Measurements from ENCODE around the gene PDZRN3.

Gene PDZRN3

DNA sequence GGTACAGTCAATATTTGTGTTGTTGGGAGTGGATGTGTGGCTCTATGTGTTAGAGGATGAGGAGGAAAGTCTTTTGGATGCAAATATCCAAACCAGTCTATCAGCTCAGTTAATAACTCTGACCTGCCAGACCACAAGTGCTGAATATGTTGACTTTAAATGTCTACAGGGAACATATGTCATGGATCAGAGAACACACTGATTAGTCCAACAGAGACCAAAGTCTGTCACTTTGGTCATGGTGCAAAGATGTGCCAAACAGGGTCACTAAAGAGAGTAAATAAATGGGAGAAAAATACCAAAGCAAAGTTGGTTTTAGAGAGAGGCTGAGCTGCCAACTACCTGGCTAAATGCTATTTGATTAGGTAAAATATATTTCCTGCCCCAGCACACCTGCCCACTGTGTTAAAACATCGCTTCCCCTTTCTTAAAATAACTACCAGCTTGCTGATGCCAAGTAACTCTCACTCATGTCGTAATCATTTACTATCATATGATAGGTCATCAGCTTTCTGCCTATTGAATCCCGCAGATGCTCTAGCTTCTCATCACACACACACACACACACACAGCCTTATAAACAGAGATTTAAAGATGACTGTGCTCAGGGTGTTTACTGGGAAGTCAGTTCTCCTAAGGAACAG lies 173.3 kb downstream of the PDZRN3 start:
- no peak for DNase-seq (ENCODE audit: low spot score)

DNA sequence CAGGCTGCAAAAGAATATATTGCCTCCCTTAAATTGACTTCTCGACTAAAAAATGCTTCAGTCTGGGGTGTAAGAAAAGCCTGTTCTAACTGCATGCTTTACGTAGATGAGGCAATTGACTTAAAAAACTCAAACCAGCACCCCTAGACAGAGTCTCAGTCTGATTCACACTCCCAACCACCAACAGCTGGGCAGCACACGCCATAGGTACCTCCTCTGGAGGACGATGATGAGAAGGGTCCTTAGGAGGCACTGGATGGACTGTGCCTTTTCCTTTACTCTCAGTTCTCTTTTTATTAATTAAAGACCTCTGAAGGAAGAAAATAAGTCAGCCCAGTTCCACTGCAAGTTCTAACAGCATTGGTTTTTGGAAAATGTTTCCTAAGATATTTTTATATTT lies 175.0 kb downstream of the PDZRN3 start:
- no peak for DNase-seq (ENCODE audit: low spot score)

DNA sequence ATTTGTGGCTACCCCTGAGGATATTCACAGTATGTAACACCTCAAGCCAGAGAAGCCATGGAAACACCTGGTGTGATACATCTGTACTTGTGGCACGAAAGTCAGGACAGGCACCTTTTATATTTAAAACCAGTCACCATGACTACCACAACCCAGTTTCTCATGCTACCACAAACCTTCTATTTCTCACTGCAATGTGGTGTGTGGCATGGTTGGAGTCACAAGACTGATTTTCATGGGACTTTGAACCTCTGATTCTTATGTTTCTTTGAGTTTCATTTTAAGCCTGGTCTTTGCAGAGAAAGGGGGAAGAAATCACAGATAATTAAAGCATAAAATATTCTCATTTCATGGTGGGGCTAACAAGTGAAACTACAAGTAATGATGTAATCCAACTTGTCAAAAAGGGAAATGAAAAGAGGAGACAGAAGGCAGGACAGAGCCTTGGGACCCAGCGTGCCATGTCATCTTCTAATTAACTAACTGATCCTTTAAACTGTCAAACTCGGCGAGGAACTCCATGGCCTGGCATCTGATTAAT lies 175.9 kb downstream of the PDZRN3 start:
- no peak for DNase-seq (ENCODE audit: low spot score)

DNA sequence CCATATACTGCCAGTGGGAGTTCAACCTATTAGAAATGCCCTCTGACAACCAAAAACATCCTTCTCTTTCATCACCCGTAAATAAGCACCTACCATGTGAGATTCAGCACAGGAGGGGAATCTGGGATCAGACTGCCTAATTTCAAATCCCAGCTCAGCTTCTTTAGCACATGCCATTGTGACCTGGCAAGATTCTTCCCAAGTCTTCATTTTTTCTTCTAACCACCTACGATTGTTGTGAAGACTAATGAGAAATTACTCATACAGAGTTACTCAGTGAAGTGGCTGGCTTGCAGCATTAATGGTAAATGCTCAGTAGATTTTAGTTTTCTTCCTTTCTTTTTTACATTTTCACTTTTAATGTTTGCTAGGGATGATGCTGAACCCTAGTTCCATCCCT lies 176.7 kb downstream of the PDZRN3 start:
- DNase-seq (ENCODE audit: low spot score), result no peak

DNA sequence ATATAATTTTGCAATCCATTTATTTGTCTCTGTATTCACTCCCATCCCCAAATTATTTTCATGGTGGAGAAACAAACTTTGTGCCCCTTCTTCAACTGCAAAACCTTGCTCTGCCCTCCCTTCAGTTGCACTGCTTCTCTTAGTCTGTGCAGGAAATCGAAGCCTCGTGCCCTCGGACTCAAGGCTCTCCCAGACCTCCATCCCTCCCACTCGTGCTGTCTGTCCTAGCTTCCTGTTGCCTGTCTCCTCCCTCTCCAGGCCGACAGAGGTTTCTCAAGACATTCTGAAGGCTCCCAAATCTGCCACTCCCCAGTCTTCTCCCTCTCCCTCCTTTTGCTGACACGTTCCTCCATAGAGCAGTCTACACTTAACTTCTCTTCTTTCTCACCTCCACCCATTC lies 177.6 kb downstream of the PDZRN3 start:
- no peak for DNase-seq (ENCODE audit: low spot score)

DNA sequence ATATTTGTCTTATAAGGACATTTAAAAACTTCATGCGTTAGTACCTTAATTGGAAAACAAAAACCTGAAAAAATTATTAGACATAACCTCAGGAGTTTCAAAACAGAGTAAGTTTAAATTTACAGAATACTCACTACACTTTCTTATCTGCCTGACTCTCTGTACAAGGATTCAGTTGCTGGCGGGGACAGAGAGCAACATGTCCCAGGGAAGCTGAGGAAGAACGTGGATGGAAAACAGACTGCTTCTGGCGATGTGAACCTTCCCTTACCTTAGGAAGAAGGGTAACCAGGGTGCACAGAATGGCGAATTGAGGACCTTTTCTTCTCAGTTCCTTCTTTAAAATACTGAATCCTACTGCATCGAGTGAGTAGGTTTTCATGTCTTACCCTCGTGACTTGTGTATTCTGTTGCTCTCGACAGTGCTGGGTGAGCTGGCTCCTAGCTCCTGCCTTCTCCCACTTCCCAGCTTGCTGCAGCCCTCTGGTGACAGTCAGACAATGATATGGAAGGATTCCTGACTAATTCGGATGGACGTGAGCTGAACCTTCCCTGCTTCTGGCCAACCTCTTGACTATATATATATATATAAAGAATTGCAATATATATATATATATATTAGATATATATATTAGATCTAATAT lies 178.2 kb downstream of the PDZRN3 start:
- no peak for DNase-seq (ENCODE audit: low spot score)

DNA sequence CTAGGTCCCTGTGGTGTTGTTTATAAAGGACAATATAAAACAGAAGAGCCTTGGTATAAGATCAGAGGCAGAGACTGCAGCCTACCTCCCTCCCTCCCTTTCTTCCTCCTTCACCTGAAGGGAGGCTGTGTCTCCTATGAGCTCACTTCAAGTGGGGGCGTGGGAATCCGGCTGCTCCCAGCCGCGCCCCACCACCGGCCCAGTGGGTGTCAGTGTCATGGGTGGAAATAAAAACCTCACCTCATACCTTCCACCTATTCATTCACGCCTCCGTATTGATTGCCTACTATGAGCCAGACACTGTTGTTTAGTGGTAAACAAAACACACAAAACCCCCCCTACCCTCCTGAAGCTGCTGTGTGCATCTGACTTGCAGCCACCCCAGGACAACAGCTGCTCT lies 181.9 kb downstream of the PDZRN3 start:
- DNase-seq (ENCODE audit: low spot score), result no peak

DNA sequence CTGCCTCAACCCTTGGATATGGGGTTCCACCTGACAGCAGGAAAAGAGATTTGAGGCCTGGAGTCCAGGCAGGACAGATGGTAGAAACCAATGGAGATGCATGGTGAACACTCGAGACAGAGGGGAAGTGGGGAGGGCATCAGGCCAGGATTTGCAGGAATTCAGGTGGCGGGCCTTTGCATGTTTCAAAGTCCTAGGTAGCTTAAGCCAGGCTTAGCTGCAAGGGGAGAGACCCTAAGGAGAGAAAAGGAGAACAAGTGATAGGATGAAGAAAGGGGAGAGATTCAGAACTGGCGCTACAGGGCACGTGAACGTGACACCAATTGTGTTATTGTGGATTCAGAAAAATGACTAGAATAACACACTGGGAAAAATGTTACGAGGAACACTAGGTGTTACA lies 182.6 kb downstream of the PDZRN3 start:
- DNase-seq (ENCODE audit: low spot score), result no peak

DNA sequence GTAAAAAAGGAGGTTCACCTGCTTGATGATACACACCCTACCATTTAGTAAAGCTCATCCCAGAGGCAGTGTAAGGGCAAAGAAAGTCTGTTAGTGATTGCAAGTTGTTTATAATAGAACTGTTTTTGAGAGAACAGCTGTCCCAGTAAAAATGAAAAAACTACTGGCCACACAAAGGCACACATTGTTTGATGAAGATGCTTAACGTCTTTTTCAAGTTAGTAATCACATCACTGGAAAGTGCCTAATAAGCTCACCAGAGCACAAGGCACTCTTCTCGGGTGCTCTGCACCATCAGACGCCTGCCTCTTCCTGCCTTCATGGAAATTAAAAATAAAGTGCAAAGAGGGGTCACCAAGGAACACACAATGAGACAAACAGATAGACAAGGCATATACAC lies 186.9 kb downstream of the PDZRN3 start:
- DNase-seq (ENCODE audit: low spot score), result no peak

DNA sequence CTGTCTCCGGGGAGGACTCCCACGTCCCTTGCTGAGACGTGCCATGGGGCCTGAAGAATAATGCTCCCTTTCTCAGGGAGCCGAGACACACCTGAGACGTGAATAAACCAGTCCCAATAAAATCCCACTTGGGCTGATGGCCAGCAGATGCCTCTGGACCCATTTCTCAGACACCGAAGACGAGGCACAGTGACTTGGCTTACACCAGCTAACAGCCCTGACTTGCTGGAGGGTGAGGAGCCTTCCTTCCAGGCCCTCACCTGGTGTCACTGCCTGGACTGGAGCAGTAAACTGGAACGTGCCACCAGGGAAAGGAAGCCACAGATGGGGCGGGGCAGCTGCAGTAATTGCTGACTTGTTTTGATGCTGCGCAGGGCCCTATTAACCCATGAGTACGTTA lies 189.7 kb downstream of the PDZRN3 start:
- DNase-seq (ENCODE audit: low spot score), result no peak

DNA sequence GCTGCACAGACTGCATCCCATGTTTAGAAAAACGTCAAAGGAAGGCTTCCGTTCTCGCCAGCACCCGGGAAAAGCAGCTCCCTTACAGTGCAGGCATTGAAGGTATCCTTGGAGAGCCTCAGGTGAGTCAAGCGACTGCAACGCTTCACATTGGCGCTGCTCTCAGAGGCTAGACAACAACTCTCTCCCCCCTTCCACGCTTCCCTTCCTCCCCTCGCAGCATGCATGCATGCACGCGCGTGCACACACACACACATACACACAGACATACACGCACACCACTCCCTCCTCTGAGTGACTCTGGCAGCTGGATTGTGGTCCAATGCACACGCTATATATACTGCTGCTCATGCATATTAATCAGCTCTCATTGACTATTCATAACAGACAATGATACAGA lies 191.1 kb downstream of the PDZRN3 start:
- DNase-seq (ENCODE audit: low spot score), result no peak

DNA sequence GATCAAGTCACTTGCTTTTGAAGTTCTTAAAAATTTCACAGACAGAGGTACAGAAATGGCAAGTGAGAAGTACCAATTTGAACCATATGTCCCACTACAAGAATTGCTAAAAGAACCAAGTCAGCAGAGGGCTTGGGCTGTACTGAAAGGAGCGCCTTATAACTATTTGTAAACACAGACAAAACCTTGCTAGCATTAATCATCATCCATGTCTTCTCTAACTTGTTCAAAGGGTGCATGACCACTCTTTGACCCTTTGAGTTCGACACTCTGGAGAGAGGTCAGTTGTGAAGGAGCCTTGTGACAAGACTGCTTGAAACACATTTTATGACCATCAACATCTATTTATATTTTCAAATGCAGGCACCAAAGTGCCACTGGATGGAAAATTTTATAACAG lies 191.7 kb downstream of the PDZRN3 start:
- DNase-seq (ENCODE audit: low spot score), result no peak

DNA sequence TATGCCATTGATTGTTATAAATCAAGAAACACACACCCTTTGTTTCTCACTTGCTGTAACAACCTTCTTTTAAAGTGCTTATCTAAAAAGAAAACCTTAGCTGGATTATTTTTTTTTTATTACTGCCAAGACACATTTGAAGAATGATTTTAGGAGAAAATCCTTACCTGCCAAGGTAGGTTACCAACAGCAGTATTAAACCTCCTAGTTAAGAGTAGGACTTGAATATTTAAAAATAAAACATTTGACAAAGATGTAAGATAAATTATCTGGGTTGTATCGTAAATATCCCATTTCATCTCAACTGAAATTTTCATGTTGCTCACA lies 192.1 kb downstream of the PDZRN3 start:
- DNase-seq (ENCODE audit: low spot score), result no peak

DNA sequence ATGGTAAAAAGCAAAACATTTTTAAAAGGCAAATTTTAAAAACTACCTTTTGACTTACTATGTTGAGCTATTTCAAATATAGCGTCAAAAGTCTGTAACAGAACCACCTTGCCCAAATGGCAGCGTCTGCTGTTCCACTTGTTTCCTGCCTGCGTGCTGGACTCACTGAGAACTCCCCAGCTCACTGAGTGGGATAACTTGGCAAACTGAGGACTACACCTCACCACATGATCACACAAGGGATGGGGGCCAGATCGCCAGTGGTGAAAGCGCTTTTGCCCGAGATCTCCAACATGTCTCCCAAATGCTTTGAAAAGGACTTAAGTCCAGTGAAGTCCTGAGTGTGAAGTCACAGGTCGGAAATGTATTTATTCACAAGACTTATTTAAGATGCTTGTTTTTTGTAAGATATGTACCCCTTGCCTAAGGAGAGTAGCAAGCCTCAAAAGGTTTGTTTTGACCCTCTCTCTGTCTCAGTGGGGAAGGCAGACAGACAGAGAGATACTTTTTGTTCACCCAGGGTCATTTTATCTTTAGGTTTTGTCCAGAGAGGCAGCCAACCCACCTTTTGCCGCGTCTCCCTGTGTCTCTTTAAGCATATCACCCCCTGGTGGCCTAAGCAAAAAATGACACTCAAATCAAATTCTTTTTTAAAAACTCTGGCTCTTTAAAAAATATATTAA lies 192.6 kb downstream of the PDZRN3 start:
- DNase-seq (ENCODE audit: low spot score), result peak; percentile 41

DNA sequence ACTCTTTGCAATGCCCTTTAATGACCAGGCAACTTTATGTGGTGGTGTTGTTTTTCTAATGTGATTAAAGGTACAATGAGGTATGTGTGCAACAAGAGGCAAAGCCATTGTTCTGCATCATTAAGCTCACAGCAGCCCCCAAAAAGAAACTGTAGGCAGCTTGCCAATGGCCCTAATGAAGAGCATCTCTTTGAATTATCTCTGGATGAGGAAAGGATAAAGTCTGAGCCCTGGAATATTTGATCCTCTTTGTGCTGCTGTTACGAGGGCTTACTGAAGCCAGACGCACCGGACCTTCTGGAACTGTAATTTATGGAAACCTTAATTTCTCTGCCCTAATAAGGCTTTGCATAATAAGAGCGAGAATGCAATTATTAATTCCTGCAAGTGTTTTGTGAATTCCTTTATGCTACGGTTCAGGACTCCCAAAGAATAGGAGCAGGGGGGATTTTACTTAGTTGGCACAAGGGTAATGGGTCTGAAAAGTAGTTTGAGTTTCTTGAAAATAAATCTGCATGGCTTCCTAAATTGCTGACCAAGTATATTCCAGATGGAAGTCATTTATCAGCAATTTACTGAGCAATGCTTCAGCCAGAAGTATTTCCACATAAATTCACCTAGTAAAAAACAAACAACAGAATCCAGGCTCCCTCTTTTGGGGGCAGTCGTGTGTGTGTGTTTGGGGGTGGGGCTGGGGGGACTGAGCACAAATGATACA lies 193.4 kb downstream of the PDZRN3 start:
- no peak for DNase-seq (ENCODE audit: low spot score)

DNA sequence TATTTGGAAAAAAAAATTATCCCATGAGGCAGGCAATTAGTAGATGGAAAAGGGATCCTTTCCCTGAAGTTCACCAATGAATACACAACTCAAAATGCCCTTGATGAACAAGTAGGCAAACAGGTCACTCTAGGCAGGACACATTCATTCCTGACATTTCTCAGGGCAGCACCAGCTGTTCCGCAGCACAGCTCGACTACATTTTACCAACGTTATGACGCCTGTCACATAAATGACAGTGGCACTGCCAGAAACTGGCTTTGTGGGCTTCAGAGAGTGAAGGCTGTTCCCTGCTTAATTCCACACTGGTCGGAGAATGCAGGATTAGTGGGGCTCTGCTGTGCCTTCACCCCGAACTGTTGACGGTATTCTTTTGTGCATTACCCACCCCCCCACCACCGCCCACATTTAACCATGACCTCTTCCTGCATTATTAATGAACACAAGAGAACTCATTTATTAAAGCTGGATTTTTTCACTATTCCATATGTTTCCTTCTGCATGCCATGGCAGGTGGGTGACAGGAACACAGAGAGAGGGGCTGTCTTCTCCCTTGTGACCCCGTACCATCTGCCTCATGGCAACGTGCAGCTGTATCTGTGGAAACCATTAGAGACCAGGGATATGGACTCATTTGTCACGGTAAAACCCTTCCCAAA lies 197.6 kb downstream of the PDZRN3 start:
- no peak for DNase-seq (ENCODE audit: low spot score)

DNA sequence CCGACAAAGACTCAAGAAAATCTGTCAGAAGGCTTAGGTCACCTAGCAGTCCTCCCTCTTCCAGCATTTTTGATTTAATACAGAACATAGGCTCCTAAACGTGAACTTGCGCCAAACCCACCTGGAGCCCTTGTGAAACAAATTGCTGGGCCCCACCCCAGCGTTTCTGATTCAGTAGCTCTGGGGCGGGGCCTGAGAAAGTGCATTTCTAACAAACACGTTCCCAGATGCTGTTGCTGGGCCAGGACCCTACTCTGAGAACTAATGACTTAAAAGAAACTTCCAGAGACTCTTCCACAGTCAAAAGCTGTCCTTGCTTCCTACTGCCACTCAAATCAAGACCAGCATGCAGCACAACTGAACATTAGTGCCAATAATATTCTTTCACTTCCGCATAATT lies 198.1 kb downstream of the PDZRN3 start:
- no peak for DNase-seq (ENCODE audit: low spot score)

DNA sequence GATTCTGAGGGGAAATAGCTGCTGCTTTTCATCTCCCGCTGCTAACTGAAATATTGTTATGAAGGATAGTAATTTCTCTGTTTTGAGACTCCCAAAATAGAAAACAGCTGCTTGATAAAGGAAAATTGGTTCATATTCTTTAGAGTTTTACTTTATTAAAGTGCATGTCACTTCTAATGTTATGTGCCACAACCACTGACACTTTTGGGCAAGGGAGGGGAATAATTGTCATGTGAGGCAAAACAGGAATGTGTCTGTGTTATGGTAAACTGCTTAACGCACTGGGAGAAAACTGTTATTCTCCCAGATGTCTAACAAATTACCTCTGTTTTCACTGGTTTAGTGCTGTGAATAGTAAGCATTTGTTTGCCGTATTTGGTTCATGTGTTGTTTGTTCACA lies 201.6 kb downstream of the PDZRN3 start:
- DNase-seq (ENCODE audit: low spot score), result no peak

DNA sequence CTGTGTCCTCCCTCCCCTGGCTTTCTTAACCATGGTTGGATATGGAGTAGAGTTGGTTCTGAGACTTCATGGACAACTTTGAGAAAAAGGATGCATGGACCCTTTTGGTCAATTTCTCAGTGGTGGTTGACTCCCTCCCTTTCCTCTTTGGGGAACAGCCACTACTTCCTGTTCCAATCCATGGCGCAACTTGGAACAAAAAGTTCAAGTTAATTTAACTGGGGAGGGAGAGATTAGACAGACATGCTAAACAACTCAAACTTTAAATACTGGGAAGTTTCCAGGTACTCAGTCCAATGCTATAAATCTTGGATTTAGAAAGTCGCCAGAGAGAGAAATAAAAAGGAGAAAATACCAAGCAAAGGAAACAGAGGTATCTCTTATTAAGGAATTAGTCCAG lies 202.2 kb downstream of the PDZRN3 start:
- no peak for DNase-seq (ENCODE audit: low spot score)

DNA sequence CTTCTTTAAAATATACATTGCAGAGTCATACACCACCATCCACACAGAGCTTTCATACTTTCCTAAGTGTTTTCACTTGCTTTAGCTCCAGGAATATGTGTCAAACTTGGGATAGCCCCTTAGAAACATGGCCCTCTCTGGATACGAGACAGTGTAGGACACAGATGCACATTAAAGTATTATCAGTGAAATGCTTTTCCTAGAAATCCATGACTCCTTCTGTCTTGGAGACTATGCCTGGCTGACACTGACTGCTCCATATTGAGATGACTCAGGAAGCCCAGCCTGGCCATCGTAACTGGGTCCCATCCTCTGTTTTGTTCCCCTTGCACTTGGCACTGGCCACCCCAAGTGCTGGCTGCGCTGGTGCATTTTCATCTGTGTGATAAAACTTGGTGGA lies 204.8 kb downstream of the PDZRN3 start:
- no peak for DNase-seq (ENCODE audit: low spot score)

DNA sequence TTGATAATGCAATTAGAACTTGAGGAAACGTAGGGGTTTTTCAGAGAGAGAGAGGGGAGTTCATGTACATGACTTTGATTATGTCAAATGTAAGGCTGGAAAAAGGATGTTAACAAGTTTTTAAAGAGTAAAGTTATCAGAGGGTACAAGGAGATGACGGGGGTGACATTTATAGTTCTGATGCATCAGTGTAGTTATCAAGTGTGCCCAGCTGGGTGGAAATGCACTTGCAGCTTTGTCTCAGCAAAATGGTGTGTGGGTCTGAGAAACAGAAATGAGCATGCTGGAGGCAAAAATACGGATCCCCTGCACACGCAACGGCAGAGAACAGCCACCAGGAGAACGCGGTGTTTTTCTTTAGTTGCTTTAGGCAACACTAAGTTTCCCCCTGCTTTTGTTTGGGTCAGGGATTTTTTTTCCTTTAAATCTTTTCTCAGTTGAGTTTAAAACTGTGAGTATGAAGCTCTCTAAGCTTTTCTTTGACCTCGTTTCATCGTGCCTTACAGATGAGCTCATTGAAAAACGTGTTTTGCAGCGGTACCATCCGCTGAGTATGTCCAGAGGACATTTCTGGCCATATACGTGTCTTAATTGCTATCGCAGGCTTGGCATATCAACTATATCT lies 205.4 kb downstream of the PDZRN3 start:
- no peak for DNase-seq (ENCODE audit: low spot score)

DNA sequence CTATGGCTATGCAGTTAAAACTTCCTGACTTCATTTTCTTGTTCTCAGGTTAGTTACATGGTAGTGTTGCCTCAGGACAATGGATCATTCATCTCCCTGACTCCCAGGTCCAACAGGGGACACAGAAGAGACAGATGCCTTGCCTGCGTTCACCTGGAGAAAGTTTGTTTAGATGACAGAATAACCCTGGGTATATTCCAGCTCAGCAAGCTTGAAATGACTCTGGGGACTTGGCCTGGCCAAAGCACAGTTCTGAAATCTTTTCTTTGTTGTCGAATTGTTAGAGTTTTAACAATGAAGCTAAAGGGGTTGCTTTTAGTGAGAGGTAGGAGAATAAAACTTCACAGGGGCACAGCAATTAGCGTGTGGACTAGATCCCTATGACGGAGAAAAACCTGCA lies 206.1 kb downstream of the PDZRN3 start:
- no peak for DNase-seq (ENCODE audit: low spot score)

Measured in kidney capillary endothelial cell (primary cell).